Mammary epithelial cell (primary cell): ENCODE data around the gene SLC35F5.
"Not testable (repeated sequence)": the region's sequence is repeated elsewhere in the genome, so short reads cannot be mapped to it uniquely, and the experiment has no call there.

Experiments used
- EZH2 ChIP-seq: IDR thresholded peaks from 2 replicates; pipeline ENCODE4 v1.6.1; 2012; ENCODE audit warnings: low read length, inconsistent platforms, borderline replicate concordance
- TF ChIP-seq, protein P1 (sequence below), 2 donors: IDR thresholded peaks in 1 of 2; conservative IDR thresholded peaks in 1 of 2; 2 replicates each; pipeline ENCODE4 v1.5.1; 2011 to 2012; ENCODE audit warnings: inconsistent platforms in 2 of 2, low read length in 2 of 2, mild to moderate bottlenecking in 2 of 2, control low read depth in 1 of 2, low read depth in 1 of 2; ENCODE audit not compliant: insufficient read depth in 1 of 2; ENCODE audit errors: extremely low read depth in 1 of 2

DNA sequence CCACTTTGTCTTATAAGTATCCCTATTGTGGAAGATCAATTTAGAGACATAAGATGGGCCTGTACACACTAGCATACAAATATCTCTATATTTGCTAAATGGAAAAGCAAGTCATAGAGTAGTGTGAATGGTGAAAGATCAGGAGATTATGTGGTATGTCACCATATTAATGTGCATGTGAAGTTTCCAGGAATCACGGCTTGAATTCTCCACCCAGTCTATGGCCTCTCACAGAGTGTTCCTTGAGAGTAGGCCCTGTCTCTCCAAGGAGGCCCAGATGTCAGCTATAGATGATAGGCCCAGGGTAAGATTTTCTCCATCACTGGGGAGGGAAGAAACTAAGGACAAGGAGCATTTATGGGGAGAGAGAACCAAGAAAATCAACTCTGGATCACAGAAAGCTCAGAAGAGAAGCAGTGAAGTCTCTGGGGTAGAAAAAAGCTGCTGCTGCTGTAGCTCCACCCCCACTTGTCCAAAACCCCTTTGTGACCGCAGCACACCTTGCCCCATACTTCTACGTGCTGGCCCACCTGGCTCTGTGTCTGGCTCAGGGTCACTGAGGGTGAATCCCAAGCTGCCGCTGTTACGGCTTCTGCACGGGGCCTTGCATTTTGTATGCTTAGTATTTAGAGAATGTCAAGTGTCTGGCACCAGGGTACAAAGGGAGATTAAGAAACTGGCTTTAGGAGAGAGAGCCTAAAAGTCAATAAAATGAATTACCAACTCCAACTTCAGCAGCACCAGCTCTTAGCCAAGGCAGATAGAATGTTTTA lies 91.5 kb downstream of the SLC35F5 start:
- TF ChIP-seq, protein P1, sequence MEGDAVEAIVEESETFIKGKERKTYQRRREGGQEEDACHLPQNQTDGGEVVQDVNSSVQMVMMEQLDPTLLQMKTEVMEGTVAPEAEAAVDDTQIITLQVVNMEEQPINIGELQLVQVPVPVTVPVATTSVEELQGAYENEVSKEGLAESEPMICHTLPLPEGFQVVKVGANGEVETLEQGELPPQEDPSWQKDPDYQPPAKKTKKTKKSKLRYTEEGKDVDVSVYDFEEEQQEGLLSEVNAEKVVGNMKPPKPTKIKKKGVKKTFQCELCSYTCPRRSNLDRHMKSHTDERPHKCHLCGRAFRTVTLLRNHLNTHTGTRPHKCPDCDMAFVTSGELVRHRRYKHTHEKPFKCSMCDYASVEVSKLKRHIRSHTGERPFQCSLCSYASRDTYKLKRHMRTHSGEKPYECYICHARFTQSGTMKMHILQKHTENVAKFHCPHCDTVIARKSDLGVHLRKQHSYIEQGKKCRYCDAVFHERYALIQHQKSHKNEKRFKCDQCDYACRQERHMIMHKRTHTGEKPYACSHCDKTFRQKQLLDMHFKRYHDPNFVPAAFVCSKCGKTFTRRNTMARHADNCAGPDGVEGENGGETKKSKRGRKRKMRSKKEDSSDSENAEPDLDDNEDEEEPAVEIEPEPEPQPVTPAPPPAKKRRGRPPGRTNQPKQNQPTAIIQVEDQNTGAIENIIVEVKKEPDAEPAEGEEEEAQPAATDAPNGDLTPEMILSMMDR (conservative IDR thresholded peaks at IDR 0.05 in 1 of 2, IDR thresholded peaks at IDR 0.05 in 1 of 2; ENCODE audit: extremely low read depth in 1 of 2, insufficient read depth in 1 of 2, low read depth in 1 of 2, low read length in 2 of 2) = not testable (repeated sequence)
- TF ChIP-seq EZH2 = not testable (repeated sequence)
